ENCODE results near the gene CANX.

DNA sequence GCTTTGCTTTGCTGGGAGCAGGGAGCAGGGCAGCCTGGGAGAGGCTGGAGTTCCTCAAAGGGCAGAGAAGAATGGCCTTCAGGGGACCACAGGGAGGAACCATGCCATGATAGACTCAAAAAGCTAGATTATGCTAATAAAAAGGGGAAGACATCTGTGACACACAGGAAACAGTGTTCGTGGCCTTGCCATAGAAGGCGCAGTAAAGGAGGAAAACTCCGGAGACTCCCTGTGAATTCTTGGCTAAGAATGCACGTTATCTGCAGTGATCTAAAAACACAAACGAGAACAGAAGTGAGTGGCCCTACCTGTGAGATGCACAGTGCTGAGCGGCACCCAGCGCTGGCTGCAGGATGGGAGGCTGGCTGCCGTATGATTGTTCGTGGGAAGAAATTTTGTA is 79.1 kb downstream of the CANX start:
- TF ChIP-seq, protein P1, sequence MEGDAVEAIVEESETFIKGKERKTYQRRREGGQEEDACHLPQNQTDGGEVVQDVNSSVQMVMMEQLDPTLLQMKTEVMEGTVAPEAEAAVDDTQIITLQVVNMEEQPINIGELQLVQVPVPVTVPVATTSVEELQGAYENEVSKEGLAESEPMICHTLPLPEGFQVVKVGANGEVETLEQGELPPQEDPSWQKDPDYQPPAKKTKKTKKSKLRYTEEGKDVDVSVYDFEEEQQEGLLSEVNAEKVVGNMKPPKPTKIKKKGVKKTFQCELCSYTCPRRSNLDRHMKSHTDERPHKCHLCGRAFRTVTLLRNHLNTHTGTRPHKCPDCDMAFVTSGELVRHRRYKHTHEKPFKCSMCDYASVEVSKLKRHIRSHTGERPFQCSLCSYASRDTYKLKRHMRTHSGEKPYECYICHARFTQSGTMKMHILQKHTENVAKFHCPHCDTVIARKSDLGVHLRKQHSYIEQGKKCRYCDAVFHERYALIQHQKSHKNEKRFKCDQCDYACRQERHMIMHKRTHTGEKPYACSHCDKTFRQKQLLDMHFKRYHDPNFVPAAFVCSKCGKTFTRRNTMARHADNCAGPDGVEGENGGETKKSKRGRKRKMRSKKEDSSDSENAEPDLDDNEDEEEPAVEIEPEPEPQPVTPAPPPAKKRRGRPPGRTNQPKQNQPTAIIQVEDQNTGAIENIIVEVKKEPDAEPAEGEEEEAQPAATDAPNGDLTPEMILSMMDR (IDR thresholded peaks at IDR 0.05), result no peak
- TF ChIP-seq EP300 (IDR thresholded peaks at IDR 0.05) (no peak), POLR2AphosphoS5 (IDR thresholded peaks at IDR 0.05) (no peak), POLR2A (IDR thresholded peaks at IDR 0.05) (no peak)
